H1 (cell line): Measurements from ENCODE around the gene GALNTL6. TPM values are rescaled to one million over a fixed set of nuclear protein-coding genes. Genes with fewer than 3 reads are reported as not detected.
"Not testable (repeated sequence)": the region's sequence is repeated elsewhere in the genome, so short reads cannot be mapped to it uniquely, and the experiment has no call there.

Experiments
- CTCF ChIA-PET: fragments of 300-600 bp; sonication (Branson Sonifier 250); formaldehyde crosslinking; loops from one replicate; lab custom pipeline; 2021; ENCODE audit not compliant: partially characterized antibody; lab: Charles Lee
- POLR2A ChIA-PET: fragments of 300-600 bp; sonication (Branson Sonifier 250); formaldehyde crosslinking; loops from one replicate; lab custom pipeline; 2021; ENCODE audit warnings: inconsistent platforms; ENCODE audit not compliant: partially characterized antibody; lab: Charles Lee
- DNase-seq, 2 experiments: peaks; one replicate each; pipeline versions ENCODE4 v3.0.0 to v3.0.0-alpha.2; 2010 to 2022; ENCODE audit warnings: low spot score in 2 of 2, low read depth in 1 of 2, mixed read lengths in 1 of 2
- FAIRE-seq: peaks from 2 replicates; lab custom pipeline; 2011; peaks lifted over from hg19 to GRCh38; lab: Jason Lieb, UNC
- H2AFZ ChIP-seq: 2 replicates; pipeline ENCODE4 v1.8.1; 2012; ENCODE audit warnings: low read length, inconsistent platforms
- H2AK5ac ChIP-seq: 2 replicates; pipeline ENCODE4 v1.6.1; 2013; ENCODE audit warnings: low read depth, low read length
- H2BK120ac ChIP-seq: replicated peaks from 2 replicates; pipeline ENCODE3; 2013; ENCODE audit warnings: low read depth, low read length, inconsistent platforms
- H2BK12ac ChIP-seq: 2 replicates; pipeline ENCODE4 v1.6.1; 2013; ENCODE audit warnings: low read depth, low read length
- H2BK15ac ChIP-seq: 2 replicates; pipeline ENCODE4 v1.6.1; 2013; ENCODE audit warnings: low read length
- H2BK20ac ChIP-seq: 2 replicates; pipeline ENCODE4 v1.6.1; 2013; ENCODE audit warnings: low read length
- H2BK5ac ChIP-seq: 2 replicates; pipeline ENCODE4 v1.6.1; 2013; ENCODE audit warnings: low read depth, low read length
- H3K14ac ChIP-seq: 2 replicates; pipeline ENCODE4 v1.6.1; 2013; ENCODE audit warnings: inconsistent platforms; ENCODE audit not compliant: insufficient read length
- H3K18ac ChIP-seq: 2 replicates; pipeline ENCODE4 v1.6.1; 2013; ENCODE audit warnings: low read length; ENCODE audit errors: extremely low read depth
- H3K23ac ChIP-seq: 2 replicates; pipeline ENCODE4 v1.6.1; 2013; ENCODE audit warnings: inconsistent platforms; ENCODE audit not compliant: insufficient read length
- H3K23me2 ChIP-seq: 2 replicates; pipeline ENCODE4 v1.6.1; 2013; ENCODE audit warnings: low read depth, low read length
- H3K27ac ChIP-seq: 2 replicates; pipeline ENCODE4 v1.6.1; 2011; ENCODE audit warnings: low read depth, low read length, inconsistent platforms
- H3K27me3 ChIP-seq, 4 experiments: replicated peaks in 1 of 4; 1 replicate in 1 of 4; 2 replicates in 3 of 4; pipeline versions ENCODE4 v1.6.1 to v1.8.1; 2011 to 2013; ENCODE audit warnings: low read length in 3 of 4, mild to moderate bottlenecking in 3 of 4, inconsistent platforms in 2 of 4, mixed read lengths in 2 of 4, moderate library complexity in 1 of 4; ENCODE audit not compliant: control insufficient read depth in 3 of 4, insufficient read depth in 3 of 4; ENCODE audit errors: extremely low read depth in 1 of 4
- H3K36me3 ChIP-seq, 4 experiments: 2 replicates each; pipeline versions ENCODE4 v1.6.1 to v1.8.1; 2011 to 2013; ENCODE audit warnings: mild to moderate bottlenecking in 4 of 4, low read length in 3 of 4, moderate library complexity in 2 of 4, control low read depth in 1 of 4, inconsistent platforms in 1 of 4; ENCODE audit not compliant: insufficient read depth in 4 of 4, control insufficient read depth in 2 of 4
- H3K4ac ChIP-seq: replicated peaks from 2 replicates; pipeline ENCODE3; 2013; ENCODE audit warnings: low read length, low read depth, mixed read lengths, inconsistent platforms; ENCODE audit not compliant: insufficient read length
- H3K4me1 ChIP-seq, 4 experiments: replicated peaks in 1 of 4; 1 replicate in 1 of 4; 2 replicates in 3 of 4; pipeline versions ENCODE4 v1.6.1 to v1.8.1; 2011 to 2013; ENCODE audit warnings: low read length in 3 of 4, inconsistent platforms in 2 of 4, mixed read lengths in 1 of 4; ENCODE audit not compliant: insufficient read depth in 4 of 4, control insufficient read depth in 3 of 4
- H3K4me2 ChIP-seq, 2 experiments: 2 replicates each; pipeline versions ENCODE4 v1.6.1 to v1.8.1; 2011 to 2013; ENCODE audit warnings: low read depth in 2 of 2, low read length in 2 of 2, control low read depth in 1 of 2, inconsistent platforms in 1 of 2, mild to moderate bottlenecking in 1 of 2; ENCODE audit not compliant: insufficient read depth in 1 of 2
- H3K4me3 ChIP-seq, 4 experiments: fragments of 200-600, 300-600 bp in 1 of 4; sonication (generic), shearing (Covaris generic), sonication (Bioruptor Twin) in 1 of 4; 2 replicates each; pipeline versions ENCODE4 v1.5.1 to v1.8.1; 2011 to 2016; ENCODE audit warnings: low read length in 4 of 4, low read depth in 3 of 4, control low read depth in 2 of 4, inconsistent platforms in 2 of 4, mild to moderate bottlenecking in 2 of 4, mixed read lengths in 1 of 4, moderate library complexity in 1 of 4; ENCODE audit not compliant: insufficient read depth in 2 of 4; ENCODE audit errors: extremely low read depth in 1 of 4
- H3K56ac ChIP-seq: replicated peaks from 2 replicates; pipeline ENCODE3; 2013; ENCODE audit warnings: low read depth, mild to moderate bottlenecking, mixed read lengths, low read length, inconsistent platforms; ENCODE audit not compliant: insufficient read length
- H3K79me1 ChIP-seq: 2 replicates; pipeline ENCODE4 v1.6.1; 2013; ENCODE audit warnings: low read depth, low read length, control low read depth
- H3K79me2 ChIP-seq, 2 experiments: 2 replicates each; pipeline versions ENCODE4 v1.6.1 to v1.8.1; 2012 to 2013; ENCODE audit warnings: low read length in 2 of 2, mild to moderate bottlenecking in 2 of 2, inconsistent platforms in 1 of 2; ENCODE audit not compliant: insufficient read depth in 2 of 2, control insufficient read depth in 1 of 2
- H3K9ac ChIP-seq, 4 experiments: replicated peaks in 1 of 4; 1 replicate in 1 of 4; 2 replicates in 3 of 4; pipeline versions ENCODE4 v1.6.1 to v1.8.1; 2011 to 2013; ENCODE audit warnings: low read depth in 3 of 4, low read length in 3 of 4, control low read depth in 2 of 4, mild to moderate bottlenecking in 2 of 4, moderate library complexity in 2 of 4, inconsistent platforms in 1 of 4; ENCODE audit errors: extremely low read depth in 1 of 4
- H3K9me3 ChIP-seq, 2 experiments: 2 replicates each; pipeline versions ENCODE4 v1.6.1 to v1.8.1; 2012 to 2013; ENCODE audit warnings: mild to moderate bottlenecking in 2 of 2, moderate library complexity in 2 of 2, control low read depth in 1 of 2, inconsistent platforms in 1 of 2, low read depth in 1 of 2, low read length in 1 of 2, mixed read lengths in 1 of 2; ENCODE audit not compliant: insufficient read depth in 2 of 2
- H4K20me1 ChIP-seq, 2 experiments: replicated peaks in 1 of 2; 2 replicates each; pipeline versions ENCODE3 to v1.8.1; 2011 to 2013; ENCODE audit warnings: inconsistent platforms in 2 of 2, low read length in 2 of 2, mild to moderate bottlenecking in 1 of 2; ENCODE audit not compliant: insufficient read depth in 2 of 2, control insufficient read depth in 1 of 2
- H4K5ac ChIP-seq: 2 replicates; pipeline ENCODE4 v1.6.1; 2013; ENCODE audit warnings: low read length, low read depth, mixed read lengths, inconsistent platforms; ENCODE audit not compliant: insufficient read length
- H4K8ac ChIP-seq: 2 replicates; pipeline ENCODE4 v1.8.0; 2013; ENCODE audit warnings: mild to moderate bottlenecking, moderate library complexity, low read length, inconsistent platforms; ENCODE audit not compliant: insufficient read depth; ENCODE audit errors: extremely low read depth
- H4K91ac ChIP-seq: replicated peaks from 2 replicates; pipeline ENCODE3; 2013; ENCODE audit warnings: low read length, mixed read lengths, inconsistent platforms; ENCODE audit not compliant: insufficient read length
- WGBS, 2 experiments: shearing (Covaris generic) in 1 of 2; methylation state at CpG; one replicate each; pipeline versions ENCODE4 v1.1.6 to v1.1.7; 2013 to 2015; ENCODE audit warnings: low lambda C conversion rate in 2 of 2, mixed read lengths in 2 of 2, inconsistent platforms in 1 of 2, low coverage in 1 of 2, missing lambda C conversion rate in 1 of 2; ENCODE audit not compliant: insufficient replicate concordance in 2 of 2, insufficient coverage in 1 of 2, insufficient read length in 1 of 2; ENCODE audit errors: extremely low coverage in 1 of 2, missing lambda C conversion rate in 1 of 2; 5-methylcytosine and 5-hydroxymethylcytosine counted together
- polyA plus RNA-seq, 7 experiments: library from polyadenylated mRNA; depleted of rRNA in 3 of 7; stranded (reverse) in 5 of 7; unstranded in 2 of 7; fragments of >200 nt in 5 of 7; fragments of 200-250 nt in 2 of 7; gene quantifications; 1 replicate in 5 of 7; 2 replicates in 1 of 7; 4 replicates in 1 of 7; pipeline versions ENCODE4 v1.2.1 to v1.2.3, GENCODE V29; 2011 to 2013; ENCODE audit warnings: missing spikeins in 2 of 7, mixed read lengths in 2 of 7
- total RNA-seq: library from RNA; stranded (reverse); fragmentation: NEBNext Ultra II Directional; extraction: Animal tissue kit (Norgen Biotek cat#: 25700); gene quantifications from 2 replicates; pipeline ENCODE4 v1.2.1, GENCODE V29; 2021
- TF ChIP-seq, protein P1 (sequence below): IDR thresholded peaks from 2 replicates; pipeline ENCODE4 v1.6.1; 2012; ENCODE audit warnings: low read length, inconsistent platforms

The GALNTL6 gene
- total and polyA plus RNA-seq, 2 of the 8 experiments (the other 6 are each of a cell fraction or from before 2014, with no cell fraction given) = 0.03 to 0.32 TPM

GRCh38 chr4:172794307-172794703, 981.1 kb downstream of the GALNTL6 start (continued):
- TF ChIP-seq, protein P1, sequence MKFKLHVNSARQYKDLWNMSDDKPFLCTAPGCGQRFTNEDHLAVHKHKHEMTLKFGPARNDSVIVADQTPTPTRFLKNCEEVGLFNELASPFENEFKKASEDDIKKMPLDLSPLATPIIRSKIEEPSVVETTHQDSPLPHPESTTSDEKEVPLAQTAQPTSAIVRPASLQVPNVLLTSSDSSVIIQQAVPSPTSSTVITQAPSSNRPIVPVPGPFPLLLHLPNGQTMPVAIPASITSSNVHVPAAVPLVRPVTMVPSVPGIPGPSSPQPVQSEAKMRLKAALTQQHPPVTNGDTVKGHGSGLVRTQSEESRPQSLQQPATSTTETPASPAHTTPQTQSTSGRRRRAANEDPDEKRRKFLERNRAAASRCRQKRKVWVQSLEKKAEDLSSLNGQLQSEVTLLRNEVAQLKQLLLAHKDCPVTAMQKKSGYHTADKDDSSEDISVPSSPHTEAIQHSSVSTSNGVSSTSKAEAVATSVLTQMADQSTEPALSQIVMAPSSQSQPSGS = no peak

GRCh38 chr4:172797281-172797680, 984.1 kb downstream of the GALNTL6 start:
- not testable (repeated sequence) for H2BK5ac ChIP-seq, H3K4me1 ChIP-seq, H3K4me3 ChIP-seq, H3K18ac ChIP-seq, H2BK15ac ChIP-seq, H4K8ac ChIP-seq, H4K20me1 ChIP-seq, H3K9ac ChIP-seq, H3K4me2 ChIP-seq, H3K14ac ChIP-seq, H3K27ac ChIP-seq, H3K36me3 ChIP-seq, FAIRE-seq, H3K27me3 ChIP-seq, H2AFZ ChIP-seq, H2BK12ac ChIP-seq, H3K9me3 ChIP-seq, H3K56ac ChIP-seq, H3K79me2 ChIP-seq, H2BK120ac ChIP-seq, H4K91ac ChIP-seq, H3K79me1 ChIP-seq, DNase-seq, H4K5ac ChIP-seq, H2AK5ac ChIP-seq, H2BK20ac ChIP-seq, H3K23ac ChIP-seq, H3K23me2 ChIP-seq, H3K4ac ChIP-seq
- POLR2A ChIA-PET = interaction anchor here (1.3 kb wide), 1 partner anchor 11 kb away, joined by 3 read pairs; no protein-coding TSS in a partner anchor
- CTCF ChIA-PET = interaction anchor here (0.8 kb wide), 1 partner anchor 11 kb away, joined by 3 read pairs; no protein-coding TSS in a partner anchor
- WGBS, 2 experiments = 97% methylated on average over 18 of the region's 18 CpGs; no CpG with 5 or more reads in 1 of the 2 experiments
